T-helper 1 cell treated with Interleukin-12 subunit alpha and Interleukin-12 subunit beta and Interleukin-4 antibody, amounts not matched to agents 30 ng/mL and 1 ng/mL, for 36 hours (primary cell): Measurements from ENCODE around the gene VIPR2. TPM values are rescaled to one million over a fixed set of nuclear protein-coding genes. Genes with fewer than 3 reads are reported as not detected.

Experiments
- intact Hi-C: fragments of 100-400 bp; cut with micrococcal nuclease; formaldehyde crosslinking; loops from one replicate; pipeline ENCODE4 v1.15.1; 2024
- total RNA-seq: library from RNA; stranded (reverse); gene quantifications from 2 replicates; pipeline ENCODE4 v1.2.3, GENCODE V29; 2022

VIPR2 gene
- total RNA-seq, 1 donor from 2014 or later, result 0.56 TPM

GRCh38 chr7:159068893-159069448 lies 75.7 kb downstream of the VIPR2 start:
- intact Hi-C loops, result no loop called here

GRCh38 chr7:159068488-159068811 lies 76.2 kb downstream of the VIPR2 start:
- intact Hi-C loops, result no loop called here

GRCh38 chr7:159067576-159068487 lies 76.8 kb downstream of the VIPR2 start:
- intact Hi-C loops, result no loop called here

- intact Hi-C loops, result no loop called here
These were observed 77.7 kb downstream of the VIPR2 start for GRCh38 chr7:159066816-159067575.

GRCh38 chr7:159065852-159066480 lies 78.7 kb downstream of the VIPR2 start:
- intact Hi-C loops, result no loop called here

GRCh38 chr7:159064816-159065510 lies 79.7 kb downstream of the VIPR2 start:
- intact Hi-C loops, result no loop called here

- intact Hi-C loops, result no loop called here
These were observed 80.4 kb downstream of the VIPR2 start for GRCh38 chr7:159064121-159064815.

GRCh38 chr7:159063046-159063840 lies 81.4 kb downstream of the VIPR2 start:
- intact Hi-C loops, result no loop called here

GRCh38 chr7:159062569-159062968 lies 82.1 kb downstream of the VIPR2 start:
- intact Hi-C loops, result no loop called here

- intact Hi-C loops, result no loop called here
These were observed 82.9 kb downstream of the VIPR2 start for GRCh38 chr7:159061674-159062212.

- intact Hi-C loops, result no loop called here
These were observed 83.5 kb downstream of the VIPR2 start for GRCh38 chr7:159061209-159061608.

- intact Hi-C loops, result no loop called here
These were observed 84.2 kb downstream of the VIPR2 start for GRCh38 chr7:159060440-159060839.

- intact Hi-C loops, result no loop called here
These were observed 85.0 kb downstream of the VIPR2 start for GRCh38 chr7:159059629-159060028.

- intact Hi-C loops, result no loop called here
These were observed 87.0 kb downstream of the VIPR2 start for GRCh38 chr7:159057647-159058046.

GRCh38 chr7:159056737-159057136 lies 87.9 kb downstream of the VIPR2 start:
- intact Hi-C loops, result no loop called here

- intact Hi-C loops, result loop anchor here (2.0 kb wide), 1 partner anchor 19 kb away; no protein-coding TSS in a partner anchor
These were observed 92.8 kb downstream of the VIPR2 start for GRCh38 chr7:159051916-159052315.

- intact Hi-C loops, result loop anchor here (2.0 kb wide), 1 partner anchor 20 kb away; no protein-coding TSS in a partner anchor
These were observed 94.0 kb downstream of the VIPR2 start for GRCh38 chr7:159050704-159051103.

- intact Hi-C loops, result loop anchor here (2.0 kb wide), 1 partner anchor 21 kb away; no protein-coding TSS in a partner anchor
These were observed 95.2 kb downstream of the VIPR2 start for GRCh38 chr7:159049266-159050025.
